ENCODE results near the gene SIK2.
"Not testable (repeated sequence)": the region's sequence is repeated elsewhere in the genome, so short reads cannot be mapped to it uniquely, and the experiment has no call there.

The SIK2 gene

GRCh38 chr11:111761036-111761435 is 158.8 kb downstream of the SIK2 start:
- no peak for DNase-seq
- in situ Hi-C loops (cut with HindIII; ENCODE audit: low pct_ligation_motif_present, low pct_unique_long_range_greater_than_20kb, low sequenced_read_pairs): no loop called here

- in situ Hi-C loops (cut with HindIII; ENCODE audit: low pct_ligation_motif_present, low pct_unique_long_range_greater_than_20kb, low sequenced_read_pairs): no loop called here
- DNase-seq: no peak
Observed at GRCh38 chr11:111762526-111762925, 160.3 kb downstream of the SIK2 start.

GRCh38 chr11:111762981-111763643 is 160.9 kb downstream of the SIK2 start:
- in situ Hi-C loops (cut with HindIII; ENCODE audit: low pct_ligation_motif_present, low pct_unique_long_range_greater_than_20kb, low sequenced_read_pairs): no loop called here
- no peak for DNase-seq

GRCh38 chr11:111764621-111765020 is 162.4 kb downstream of the SIK2 start:
- no peak for DNase-seq
- in situ Hi-C loops (cut with HindIII; ENCODE audit: low pct_ligation_motif_present, low pct_unique_long_range_greater_than_20kb, low sequenced_read_pairs): no loop called here

- DNase-seq: no peak
- in situ Hi-C loops (cut with HindIII; ENCODE audit: low pct_ligation_motif_present, low pct_unique_long_range_greater_than_20kb, low sequenced_read_pairs): no loop called here
Observed at GRCh38 chr11:111765320-111765983, 163.2 kb downstream of the SIK2 start.

GRCh38 chr11:111765984-111766833 is 164.0 kb downstream of the SIK2 start, which contains the start of gene PPP2R1B:
PPP2R1B (minus strand) TSS chr11:111766389; CDS start chr11:111766361, 28 bp downstream.
- in situ Hi-C loops (cut with HindIII; ENCODE audit: low pct_ligation_motif_present, low pct_unique_long_range_greater_than_20kb, low sequenced_read_pairs): no loop called here
- peak; percentile 76 for DNase-seq

- DNase-seq: no peak
- in situ Hi-C loops (cut with HindIII; ENCODE audit: low pct_ligation_motif_present, low pct_unique_long_range_greater_than_20kb, low sequenced_read_pairs): no loop called here
Observed at GRCh38 chr11:111766834-111767142, 164.5 kb downstream of the SIK2 start.

GRCh38 chr11:111770581-111771134 is 168.4 kb downstream of the SIK2 start:
- in situ Hi-C loops (cut with HindIII; ENCODE audit: low pct_ligation_motif_present, low pct_unique_long_range_greater_than_20kb, low sequenced_read_pairs): no loop called here
- no peak for DNase-seq

- in situ Hi-C loops (cut with HindIII; ENCODE audit: low pct_ligation_motif_present, low pct_unique_long_range_greater_than_20kb, low sequenced_read_pairs); DNase-seq: not testable (repeated sequence)
Observed at GRCh38 chr11:111771205-111771604, 169.0 kb downstream of the SIK2 start.

GRCh38 chr11:111772535-111772934 is 170.3 kb downstream of the SIK2 start:
- in situ Hi-C loops (cut with HindIII; ENCODE audit: low pct_ligation_motif_present, low pct_unique_long_range_greater_than_20kb, low sequenced_read_pairs): no loop called here

GRCh38 chr11:111774955-111775710 is 172.9 kb downstream of the SIK2 start:
- in situ Hi-C loops (cut with HindIII; ENCODE audit: low pct_ligation_motif_present, low pct_unique_long_range_greater_than_20kb, low sequenced_read_pairs): no loop called here

More at GRCh38 chr11:111772535-111772934, 170.3 kb downstream of the SIK2 start:
- no peak for DNase-seq

GRCh38 chr11:111776398-111777093 is 174.3 kb downstream of the SIK2 start:
- no peak for DNase-seq
- in situ Hi-C loops (cut with HindIII; ENCODE audit: low pct_ligation_motif_present, low pct_unique_long_range_greater_than_20kb, low sequenced_read_pairs): no loop called here

More at GRCh38 chr11:111774955-111775710, 172.9 kb downstream of the SIK2 start:
- DNase-seq: no peak

GRCh38 chr11:111777094-111778046 is 175.1 kb downstream of the SIK2 start:
- in situ Hi-C loops (cut with HindIII; ENCODE audit: low pct_ligation_motif_present, low pct_unique_long_range_greater_than_20kb, low sequenced_read_pairs): no loop called here
- peak; percentile 64 for DNase-seq

GRCh38 chr11:111778047-111778558 is 175.9 kb downstream of the SIK2 start:
- in situ Hi-C loops (cut with HindIII; ENCODE audit: low pct_ligation_motif_present, low pct_unique_long_range_greater_than_20kb, low sequenced_read_pairs): no loop called here
- no peak for DNase-seq

- in situ Hi-C loops (cut with HindIII; ENCODE audit: low pct_ligation_motif_present, low pct_unique_long_range_greater_than_20kb, low sequenced_read_pairs): no loop called here
- no peak for DNase-seq
Observed at GRCh38 chr11:111779118-111779517, 176.9 kb downstream of the SIK2 start.
